Neural cell (in vitro differentiated cells): ENCODE measurements around the gene ZBTB46. TPM values are rescaled to one million over a fixed set of nuclear protein-coding genes. Genes with fewer than 3 reads are reported as not detected.
"Not testable (repeated sequence)": the region's sequence is repeated elsewhere in the genome, so short reads cannot be mapped to it uniquely, and the experiment has no call there.

Source experiments
- H2AFZ ChIP-seq: fragments of 200-600, 300-800 bp; sonication (generic), shearing (Covaris generic); 2 replicates; pipeline ENCODE4 v1.6.0; 2014; ENCODE audit warnings: low read depth, mild to moderate bottlenecking, antibody characterized with exemption, low read length, moderate library complexity
- H3F3A ChIP-seq: fragments of 200-600 bp; shearing (Covaris generic); 2 replicates; pipeline ENCODE4 v1.6.1; 2016; ENCODE audit warnings: mild to moderate bottlenecking, moderate library complexity, mixed read lengths, antibody characterized with exemption, low read length; ENCODE audit not compliant: insufficient read depth, poor library complexity, severe bottlenecking
- H3K27ac ChIP-seq: fragments of 200-600, 300-800 bp; sonication (generic), shearing (Covaris generic); 2 replicates; pipeline ENCODE4 v1.5.1; 2014; ENCODE audit warnings: mild to moderate bottlenecking, low read length, moderate library complexity
- H3K27me3 ChIP-seq: fragments of 300-800, 200-600 bp; sonication (generic), shearing (Covaris generic); 2 replicates; pipeline ENCODE4 v1.6.0; 2014; ENCODE audit warnings: mild to moderate bottlenecking, low read depth, low read length, moderate library complexity; ENCODE audit not compliant: insufficient read depth
- H3K36me3 ChIP-seq: fragments of 300-800, 200-600 bp; sonication (generic), shearing (Covaris generic); 2 replicates; pipeline ENCODE4 v1.5.1; 2014; ENCODE audit warnings: mild to moderate bottlenecking, antibody characterized with exemption, low read length, moderate library complexity; ENCODE audit not compliant: insufficient read depth
- H3K4me2 ChIP-seq: fragments of 300-800, 200-600 bp; sonication (generic), shearing (Covaris generic); 2 replicates; pipeline ENCODE4 v1.6.0; 2014; ENCODE audit warnings: mild to moderate bottlenecking, low read length
- H3K4me3 ChIP-seq: fragments of 300-800, 200-600 bp; sonication (generic), shearing (Covaris generic); 2 replicates; pipeline ENCODE4 v1.5.1; 2014; ENCODE audit warnings: mild to moderate bottlenecking, low read length, moderate library complexity
- H3K79me2 ChIP-seq: fragments of 200-600 bp; shearing (Covaris generic); replicated peaks from 2 replicates; pipeline ENCODE4 v1.6.0; 2014; ENCODE audit warnings: mild to moderate bottlenecking, low read length, moderate library complexity; ENCODE audit not compliant: insufficient read depth
- H3K9ac ChIP-seq: fragments of 300-800, 200-600 bp; sonication (generic), shearing (Covaris generic); 2 replicates; pipeline ENCODE4 v1.6.1; 2016; ENCODE audit warnings: mild to moderate bottlenecking, low read length, mixed read lengths
- H3K9me2 ChIP-seq: fragments of 200-600 bp; shearing (Covaris generic); 2 replicates; pipeline ENCODE4 v1.6.1; 2016; ENCODE audit warnings: mild to moderate bottlenecking, low read length, mixed read lengths; ENCODE audit not compliant: insufficient read depth
- H3K9me3 ChIP-seq: fragments of 200-600, 300-800 bp; sonication (generic), shearing (Covaris generic); 2 replicates; pipeline ENCODE4 v1.6.1; 2016; ENCODE audit warnings: mild to moderate bottlenecking, mixed run types, low read length, moderate library complexity, mixed read lengths
- H4K20me1 ChIP-seq: fragments of 200-600 bp; shearing (Covaris generic); 2 replicates; pipeline ENCODE4 v1.6.1; 2016; ENCODE audit warnings: mild to moderate bottlenecking, mixed run types; ENCODE audit not compliant: insufficient read depth
- EP300 ChIP-seq: fragments of 450-650 bp; conservative IDR thresholded peaks from 2 replicates; pipeline ENCODE4 v1.6.1; 2014; ENCODE audit warnings: antibody characterized with exemption, mild to moderate bottlenecking, moderate library complexity; ENCODE audit not compliant: poor library complexity, severe bottlenecking
- EZH2 ChIP-seq: fragments of 200-600, 300-800 bp; shearing (Covaris generic), sonication (generic); IDR thresholded peaks from 2 replicates; pipeline ENCODE4 v1.6.1; 2014; ENCODE audit warnings: antibody characterized with exemption, low read length, borderline replicate concordance, mild to moderate bottlenecking; ENCODE audit not compliant: insufficient read depth, poor library complexity, severe bottlenecking
- MXI1 ChIP-seq: fragments of 450-650 bp; conservative IDR thresholded peaks from 2 replicates; pipeline ENCODE4 v1.6.1; 2014; ENCODE audit warnings: antibody characterized with exemption, mild to moderate bottlenecking; ENCODE audit not compliant: poor library complexity, severe bottlenecking
- POLR2AphosphoS5 ChIP-seq: IDR thresholded peaks from 2 replicates; pipeline ENCODE4 v1.6.1; 2012
- RAD21 ChIP-seq: fragments of 450-650 bp; conservative IDR thresholded peaks from 2 replicates; pipeline ENCODE4 v1.6.1; 2014; ENCODE audit warnings: antibody characterized with exemption, mild to moderate bottlenecking, moderate library complexity
- SMC3 ChIP-seq: fragments of 450-650 bp; conservative IDR thresholded peaks from 2 replicates; pipeline ENCODE4 v1.6.1; 2014; ENCODE audit warnings: antibody characterized with exemption, mild to moderate bottlenecking, moderate library complexity; ENCODE audit not compliant: poor library complexity
- TAF1 ChIP-seq: IDR thresholded peaks from 2 replicates; pipeline ENCODE4 v1.6.1; 2012; ENCODE audit warnings: low read depth
- polyA plus RNA-seq: library from polyadenylated mRNA; depleted of rRNA; stranded (reverse); fragments of >200 nt; gene quantifications from 2 replicates; pipeline ENCODE4 v1.2.3, GENCODE V29; 2014
- TF ChIP-seq, protein P1 (sequence below): IDR thresholded peaks from 2 replicates; pipeline ENCODE4 v1.6.1; 2012; ENCODE audit warnings: borderline replicate concordance
- TF ChIP-seq, protein P2 (sequence below): fragments of 450-650 bp; IDR thresholded peaks from 2 replicates; pipeline ENCODE4 v1.5.1; 2014; ENCODE audit warnings: antibody characterized with exemption, mild to moderate bottlenecking, moderate library complexity; ENCODE audit not compliant: poor library complexity, severe bottlenecking

Gene ZBTB46
- polyA plus RNA-seq, 1 donor from 2014 or later, result 15.0 TPM

DNA sequence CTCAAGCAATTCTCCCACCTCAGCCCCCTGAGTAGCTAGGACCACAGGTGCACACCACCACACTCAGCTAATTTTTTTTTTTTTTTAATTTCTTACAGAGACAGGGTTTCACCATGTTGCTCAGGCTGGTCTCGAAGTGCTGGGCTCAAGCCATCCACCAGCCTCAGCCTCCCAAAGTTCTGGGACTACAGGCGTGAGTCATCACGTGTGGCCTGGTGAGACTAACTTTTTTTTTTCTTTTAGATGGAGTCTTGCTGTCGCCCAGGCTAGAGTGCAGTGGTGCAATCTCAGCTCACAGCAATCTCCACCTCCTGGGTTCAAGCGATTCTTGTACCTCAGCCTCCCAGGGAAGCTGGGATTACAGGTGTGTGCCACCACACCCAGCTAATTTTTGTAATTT lies 31.9 kb downstream of the ZBTB46 start:
- H3K9me2 ChIP-seq, H3K4me3 ChIP-seq, H3K27me3 ChIP-seq, H2AFZ ChIP-seq, H3K4me2 ChIP-seq, H3K27ac ChIP-seq, H3F3A ChIP-seq, H4K20me1 ChIP-seq, H3K9me3 ChIP-seq, H3K36me3 ChIP-seq, H3K79me2 ChIP-seq, H3K9ac ChIP-seq: not testable (repeated sequence)

DNA sequence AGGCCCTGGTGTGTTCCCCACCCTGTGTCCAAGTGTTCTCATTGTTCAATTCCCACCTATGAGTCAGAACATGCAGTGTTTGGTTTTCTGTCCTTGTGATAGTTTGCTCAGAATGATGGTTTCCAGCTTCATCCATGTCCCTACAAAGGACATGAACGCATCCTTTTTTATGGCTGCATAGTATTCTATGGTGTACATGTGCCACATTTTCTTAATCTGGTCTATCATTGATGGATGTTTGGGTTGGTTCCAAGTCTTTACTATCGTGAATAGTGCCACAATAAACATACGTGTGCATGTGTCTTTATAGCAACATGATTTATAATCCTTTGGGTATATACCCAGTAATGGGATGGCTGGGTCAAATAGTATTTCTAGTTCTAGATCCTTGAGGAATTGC lies 33.9 kb downstream of the ZBTB46 start:
- not testable (repeated sequence) for H3K79me2 ChIP-seq, H3K4me2 ChIP-seq, H2AFZ ChIP-seq, H3F3A ChIP-seq, H3K4me3 ChIP-seq, H3K9ac ChIP-seq, H3K27me3 ChIP-seq, H3K9me3 ChIP-seq, H3K9me2 ChIP-seq, H3K36me3 ChIP-seq, H3K27ac ChIP-seq, H4K20me1 ChIP-seq

DNA sequence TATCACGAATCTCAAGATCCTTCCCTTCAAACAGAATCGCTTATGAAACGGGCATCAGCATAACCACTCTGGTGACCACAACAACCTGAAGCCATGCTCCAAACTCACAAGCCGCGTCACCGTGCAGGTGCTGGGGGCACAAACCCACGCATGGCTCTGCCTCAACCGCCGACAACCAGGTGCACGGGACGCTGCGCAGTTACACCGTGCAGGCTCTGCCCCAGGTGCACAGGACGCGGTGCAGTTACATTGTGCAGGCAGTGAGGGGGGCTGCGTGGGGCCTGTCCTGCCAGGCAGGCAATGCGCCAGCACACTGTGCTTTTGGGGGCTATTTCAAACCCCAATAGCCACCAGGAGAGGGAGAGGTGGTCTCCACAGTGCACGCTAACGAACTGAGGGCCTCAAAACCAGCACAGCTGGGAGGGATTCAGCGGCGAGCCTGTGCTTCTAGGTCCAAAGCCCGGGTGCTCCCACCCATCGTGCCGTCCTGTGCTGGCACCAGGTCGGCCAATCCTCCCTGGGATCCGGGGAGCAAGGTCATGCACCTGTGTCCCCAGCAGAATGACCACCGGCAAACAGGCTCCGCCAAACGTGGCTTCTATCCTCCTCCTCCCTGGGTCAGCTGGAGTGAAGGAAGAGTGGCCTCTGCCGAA lies 35.8 kb downstream of the ZBTB46 start:
- Histone ChIP-seq H3K27me3 (no peaks in the 10 kb centered on the region), H3K27ac (no peak overlapping the region), H3F3A (no peaks in the 10 kb centered on the region), H3K9me2 (no peaks in the 10 kb centered on the region), H3K4me2 (no peak overlapping the region), H3K36me3 (no peaks in the 10 kb centered on the region), H3K9ac (no peak overlapping the region), H3K79me2 (peaks cover 8% of the 10 kb centered on the region), H3K9me3 (no peaks in the 10 kb centered on the region), H2AFZ (no peak overlapping the region), H4K20me1 (no peaks in the 10 kb centered on the region), H3K4me3 (no peak overlapping the region)
- TF ChIP-seq EP300 (no peak), POLR2AphosphoS5 (no peak), MXI1 (no peak), EZH2 (no peak), RAD21 (no peak), TAF1 (no peak), SMC3 (no peak)
- TF ChIP-seq, protein P1, sequence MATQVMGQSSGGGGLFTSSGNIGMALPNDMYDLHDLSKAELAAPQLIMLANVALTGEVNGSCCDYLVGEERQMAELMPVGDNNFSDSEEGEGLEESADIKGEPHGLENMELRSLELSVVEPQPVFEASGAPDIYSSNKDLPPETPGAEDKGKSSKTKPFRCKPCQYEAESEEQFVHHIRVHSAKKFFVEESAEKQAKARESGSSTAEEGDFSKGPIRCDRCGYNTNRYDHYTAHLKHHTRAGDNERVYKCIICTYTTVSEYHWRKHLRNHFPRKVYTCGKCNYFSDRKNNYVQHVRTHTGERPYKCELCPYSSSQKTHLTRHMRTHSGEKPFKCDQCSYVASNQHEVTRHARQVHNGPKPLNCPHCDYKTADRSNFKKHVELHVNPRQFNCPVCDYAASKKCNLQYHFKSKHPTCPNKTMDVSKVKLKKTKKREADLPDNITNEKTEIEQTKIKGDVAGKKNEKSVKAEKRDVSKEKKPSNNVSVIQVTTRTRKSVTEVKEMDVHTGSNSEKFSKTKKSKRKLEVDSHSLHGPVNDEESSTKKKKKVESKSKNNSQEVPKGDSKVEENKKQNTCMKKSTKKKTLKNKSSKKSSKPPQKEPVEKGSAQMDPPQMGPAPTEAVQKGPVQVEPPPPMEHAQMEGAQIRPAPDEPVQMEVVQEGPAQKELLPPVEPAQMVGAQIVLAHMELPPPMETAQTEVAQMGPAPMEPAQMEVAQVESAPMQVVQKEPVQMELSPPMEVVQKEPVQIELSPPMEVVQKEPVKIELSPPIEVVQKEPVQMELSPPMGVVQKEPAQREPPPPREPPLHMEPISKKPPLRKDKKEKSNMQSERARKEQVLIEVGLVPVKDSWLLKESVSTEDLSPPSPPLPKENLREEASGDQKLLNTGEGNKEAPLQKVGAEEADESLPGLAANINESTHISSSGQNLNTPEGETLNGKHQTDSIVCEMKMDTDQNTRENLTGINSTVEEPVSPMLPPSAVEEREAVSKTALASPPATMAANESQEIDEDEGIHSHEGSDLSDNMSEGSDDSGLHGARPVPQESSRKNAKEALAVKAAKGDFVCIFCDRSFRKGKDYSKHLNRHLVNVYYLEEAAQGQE, result no peak
- TF ChIP-seq, protein P2, sequence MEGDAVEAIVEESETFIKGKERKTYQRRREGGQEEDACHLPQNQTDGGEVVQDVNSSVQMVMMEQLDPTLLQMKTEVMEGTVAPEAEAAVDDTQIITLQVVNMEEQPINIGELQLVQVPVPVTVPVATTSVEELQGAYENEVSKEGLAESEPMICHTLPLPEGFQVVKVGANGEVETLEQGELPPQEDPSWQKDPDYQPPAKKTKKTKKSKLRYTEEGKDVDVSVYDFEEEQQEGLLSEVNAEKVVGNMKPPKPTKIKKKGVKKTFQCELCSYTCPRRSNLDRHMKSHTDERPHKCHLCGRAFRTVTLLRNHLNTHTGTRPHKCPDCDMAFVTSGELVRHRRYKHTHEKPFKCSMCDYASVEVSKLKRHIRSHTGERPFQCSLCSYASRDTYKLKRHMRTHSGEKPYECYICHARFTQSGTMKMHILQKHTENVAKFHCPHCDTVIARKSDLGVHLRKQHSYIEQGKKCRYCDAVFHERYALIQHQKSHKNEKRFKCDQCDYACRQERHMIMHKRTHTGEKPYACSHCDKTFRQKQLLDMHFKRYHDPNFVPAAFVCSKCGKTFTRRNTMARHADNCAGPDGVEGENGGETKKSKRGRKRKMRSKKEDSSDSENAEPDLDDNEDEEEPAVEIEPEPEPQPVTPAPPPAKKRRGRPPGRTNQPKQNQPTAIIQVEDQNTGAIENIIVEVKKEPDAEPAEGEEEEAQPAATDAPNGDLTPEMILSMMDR, result no peak
